OCI-M2 (cell line): Measurements from ENCODE around the gene ATP6AP1.

Experiments used
- DNase-seq: peaks from one replicate; lab custom pipeline; 2025; ENCODE audit not compliant: unreplicated experiment; lab: John Stamatoyannopoulos, UW

ATP6AP1 gene

DNA sequence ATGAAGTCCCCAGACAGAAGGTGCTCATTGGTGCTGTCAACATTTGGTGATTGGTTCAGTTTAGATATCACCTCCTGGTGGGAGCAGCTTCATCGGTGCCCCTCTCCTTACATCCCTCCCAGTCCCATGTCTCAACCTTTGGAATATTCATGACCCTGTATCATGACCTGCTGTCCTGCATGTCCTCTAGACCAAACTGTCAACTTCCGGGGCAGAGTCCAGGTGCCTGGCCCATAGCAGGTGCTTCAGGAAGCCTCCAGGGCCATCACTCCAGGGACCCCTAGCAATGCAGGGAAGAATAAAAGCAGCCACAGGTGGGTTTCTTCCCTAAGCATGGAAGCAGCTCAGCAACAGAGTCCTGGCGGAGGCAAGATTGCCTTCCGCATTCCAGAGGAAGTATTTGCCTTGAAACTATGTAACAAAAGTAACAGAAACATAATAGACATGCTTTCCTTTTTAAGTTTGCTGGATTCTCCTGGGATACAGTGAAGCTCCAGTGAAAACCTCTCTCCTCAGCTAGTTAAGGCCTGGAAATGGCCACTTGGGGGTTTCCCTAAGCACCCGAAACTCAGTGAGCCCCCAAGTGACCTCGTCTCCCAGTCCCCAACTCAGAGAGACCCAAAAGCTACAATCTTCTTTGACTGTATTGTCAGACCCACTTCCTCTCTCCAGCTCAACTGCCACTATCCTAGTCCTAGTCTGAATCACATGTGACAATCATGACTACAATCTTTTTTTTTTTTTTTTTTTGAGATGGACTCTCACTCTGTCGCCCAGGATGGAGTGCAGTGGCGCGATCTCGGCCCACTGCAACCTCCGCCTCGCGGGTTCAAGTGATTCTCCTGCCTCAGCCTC is 1.3 kb upstream of the ATP6AP1 start:
- DNase-seq, result no peak

DNA sequence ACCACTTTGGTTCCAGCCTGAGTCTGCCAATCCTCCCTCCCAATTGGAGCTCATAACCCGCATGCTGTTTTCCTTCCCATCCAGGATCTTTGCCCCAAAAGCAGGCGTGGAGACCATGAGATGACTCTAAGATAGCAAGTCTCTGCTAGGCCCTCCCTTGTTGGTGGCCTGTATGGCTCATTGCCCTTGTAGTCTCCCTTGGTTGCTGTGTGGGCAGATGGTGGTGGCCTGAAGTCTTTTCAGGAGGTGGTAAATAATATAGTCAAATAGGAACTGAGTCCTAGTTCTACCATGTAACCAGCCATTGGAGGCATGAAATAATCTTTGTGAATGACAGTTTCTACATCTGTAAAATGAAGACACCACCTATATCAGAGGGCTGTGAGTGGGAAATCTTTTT is 1.2 kb downstream of the ATP6AP1 start:
- DNase-seq, result no peak

DNA sequence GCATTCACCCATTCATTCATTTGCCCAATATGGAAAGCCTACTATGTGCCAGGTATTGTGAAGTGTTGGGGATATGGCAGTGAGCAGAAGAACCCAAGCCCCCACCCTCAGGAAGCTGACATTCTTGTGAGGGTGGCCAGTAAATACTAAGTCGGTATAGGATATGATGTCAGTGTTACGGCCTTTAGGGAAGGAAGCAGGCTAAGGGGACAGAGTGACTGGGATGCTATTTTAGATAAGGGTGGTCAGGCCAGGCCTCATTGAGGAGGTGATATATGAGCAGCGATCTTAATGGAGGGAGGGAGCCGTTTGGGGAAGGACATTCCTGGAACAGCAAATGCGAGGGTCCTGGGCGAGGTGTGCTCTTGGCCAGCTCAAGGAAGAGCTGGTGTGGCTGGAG is 2.0 kb downstream of the ATP6AP1 start:
- DNase-seq, result no peak

DNA sequence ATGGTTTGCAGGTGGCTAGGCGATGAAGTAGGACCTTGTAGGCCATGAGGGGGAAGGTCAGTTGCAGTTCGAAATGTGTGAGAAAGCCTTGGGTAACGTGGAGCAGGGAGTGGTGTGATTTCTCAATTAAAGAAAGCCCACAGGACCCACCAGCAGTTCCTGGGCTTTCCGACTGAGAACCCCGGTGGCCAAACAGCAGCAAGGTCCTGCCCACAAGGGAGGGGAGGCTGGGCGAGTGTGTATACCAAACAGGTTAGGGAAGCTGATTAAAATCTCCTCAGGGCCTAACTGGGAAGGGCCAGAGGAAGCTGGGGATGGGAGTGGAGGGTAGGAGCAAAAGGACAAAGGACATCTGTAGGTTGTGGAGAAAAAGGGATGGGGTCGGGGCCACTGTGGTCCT is 2.4 kb downstream of the ATP6AP1 start:
- no peak for DNase-seq

DNA sequence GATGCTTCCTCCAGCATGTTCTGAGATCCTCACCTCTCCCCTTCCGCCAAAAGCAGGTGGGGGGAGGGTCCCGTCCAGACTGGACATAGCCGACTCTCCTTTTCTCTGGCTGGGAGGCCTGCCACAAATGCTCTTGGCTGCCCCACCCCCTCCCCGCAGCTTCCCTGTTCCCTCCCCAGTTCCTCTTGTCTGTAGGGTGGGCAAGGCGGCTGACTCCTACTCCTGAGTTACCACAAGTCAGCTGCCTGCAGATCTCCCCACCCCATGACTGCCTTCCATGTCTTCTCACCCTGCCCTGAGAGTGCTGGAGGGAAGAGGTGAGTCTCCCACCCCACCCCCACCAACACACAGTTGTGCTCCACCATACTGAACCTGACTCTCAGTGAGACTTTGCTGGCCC is 2.9 kb downstream of the ATP6AP1 start:
- no peak for DNase-seq

DNA sequence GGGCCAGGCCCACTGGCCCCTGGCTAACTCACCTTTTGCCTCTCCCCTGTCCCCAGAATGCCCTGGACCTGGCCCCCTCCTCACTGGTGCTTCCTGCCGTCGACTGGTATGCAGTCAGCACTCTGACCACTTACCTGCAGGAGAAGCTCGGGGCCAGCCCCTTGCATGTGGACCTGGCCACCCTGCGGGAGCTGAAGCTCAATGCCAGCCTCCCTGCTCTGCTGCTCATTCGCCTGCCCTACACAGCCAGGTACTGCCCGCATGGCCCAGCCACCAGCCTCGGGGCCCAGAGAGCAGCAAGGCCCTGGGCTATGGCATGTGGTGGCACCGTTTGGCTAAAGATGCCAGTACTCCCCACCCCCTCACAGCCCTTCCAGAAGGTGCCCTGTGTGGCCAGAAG is 3.7 kb downstream of the ATP6AP1 start:
- no peak for DNase-seq

DNA sequence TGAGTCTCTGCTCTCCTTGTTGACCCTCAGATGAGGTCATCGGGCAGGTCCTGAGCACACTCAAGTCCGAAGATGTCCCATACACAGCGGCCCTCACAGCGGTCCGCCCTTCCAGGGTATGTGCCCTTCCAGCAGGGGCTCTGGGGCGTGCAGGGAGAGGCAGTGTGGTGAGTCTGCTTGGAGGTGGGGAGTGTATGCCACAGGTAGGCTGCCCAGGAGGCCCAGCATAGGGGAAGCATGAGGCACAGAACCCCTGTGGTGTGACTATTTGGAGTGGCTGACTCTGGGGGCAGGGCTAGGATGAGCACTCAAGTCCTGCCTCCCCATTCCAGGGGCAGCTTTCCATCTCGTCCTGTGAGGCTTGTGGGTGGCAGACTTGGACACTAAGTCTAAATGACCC is 5.1 kb downstream of the ATP6AP1 start:
- no peak for DNase-seq

DNA sequence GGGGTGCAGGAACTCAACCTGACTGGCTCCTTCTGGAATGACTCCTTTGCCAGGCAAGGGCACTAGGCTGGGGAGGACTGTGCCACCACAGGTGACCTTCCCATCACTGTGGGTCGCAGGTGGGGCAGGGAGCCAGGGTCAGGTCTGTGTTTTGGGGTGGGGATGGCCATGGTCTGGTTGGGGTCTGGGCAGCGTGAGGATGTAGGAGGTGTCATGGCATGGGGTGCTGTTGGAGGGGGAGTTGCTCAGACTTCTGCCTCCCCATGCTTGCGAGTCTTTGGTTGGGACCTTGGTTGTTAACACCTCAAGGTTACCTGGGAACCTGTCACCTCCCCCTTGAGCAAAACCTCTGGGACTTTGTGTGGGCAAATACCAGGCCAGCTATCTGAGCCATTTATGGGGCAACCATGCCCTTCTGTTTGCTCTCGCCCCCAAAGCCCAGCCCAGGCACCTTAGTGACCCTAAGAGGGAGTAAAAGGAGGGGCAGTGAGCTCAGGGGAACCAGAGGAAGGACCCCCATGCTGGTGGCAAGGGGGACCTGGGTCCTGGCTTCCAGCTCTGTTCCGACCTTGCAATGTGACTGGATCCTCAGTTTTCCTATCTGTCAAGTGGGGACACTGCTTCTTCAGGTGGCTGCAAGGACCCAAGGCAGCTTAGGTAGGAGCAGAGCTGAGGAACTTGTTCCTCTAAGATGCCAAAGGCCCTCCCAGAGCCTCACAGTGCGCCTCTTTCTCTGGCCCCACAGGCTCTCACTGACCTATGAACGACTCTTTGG is 6.1 kb downstream of the ATP6AP1 start:
- no peak for DNase-seq

DNA sequence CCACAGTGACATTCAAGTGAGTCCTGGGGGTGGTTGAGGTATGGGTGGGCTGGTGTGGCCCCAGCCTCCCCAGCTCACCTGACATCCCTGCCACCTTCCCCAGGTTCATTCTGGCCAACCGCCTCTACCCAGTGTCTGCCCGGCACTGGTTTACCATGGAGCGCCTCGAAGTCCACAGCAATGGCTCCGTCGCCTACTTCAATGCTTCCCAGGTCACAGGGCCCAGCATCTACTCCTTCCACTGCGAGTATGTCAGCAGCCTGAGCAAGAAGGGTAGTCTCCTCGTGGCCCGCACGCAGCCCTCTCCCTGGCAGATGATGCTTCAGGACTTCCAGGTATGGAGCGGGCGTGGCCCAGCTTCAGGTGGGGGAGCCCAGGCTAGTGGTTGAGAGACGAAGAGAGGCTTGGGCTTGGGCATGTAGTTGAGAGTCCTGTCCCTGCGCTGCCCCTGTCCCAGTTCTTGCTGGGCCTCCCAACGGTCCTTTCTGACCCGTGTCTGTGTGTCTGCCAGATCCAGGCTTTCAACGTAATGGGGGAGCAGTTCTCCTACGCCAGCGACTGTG is 6.8 kb downstream of the ATP6AP1 start:
- no peak for DNase-seq

DNA sequence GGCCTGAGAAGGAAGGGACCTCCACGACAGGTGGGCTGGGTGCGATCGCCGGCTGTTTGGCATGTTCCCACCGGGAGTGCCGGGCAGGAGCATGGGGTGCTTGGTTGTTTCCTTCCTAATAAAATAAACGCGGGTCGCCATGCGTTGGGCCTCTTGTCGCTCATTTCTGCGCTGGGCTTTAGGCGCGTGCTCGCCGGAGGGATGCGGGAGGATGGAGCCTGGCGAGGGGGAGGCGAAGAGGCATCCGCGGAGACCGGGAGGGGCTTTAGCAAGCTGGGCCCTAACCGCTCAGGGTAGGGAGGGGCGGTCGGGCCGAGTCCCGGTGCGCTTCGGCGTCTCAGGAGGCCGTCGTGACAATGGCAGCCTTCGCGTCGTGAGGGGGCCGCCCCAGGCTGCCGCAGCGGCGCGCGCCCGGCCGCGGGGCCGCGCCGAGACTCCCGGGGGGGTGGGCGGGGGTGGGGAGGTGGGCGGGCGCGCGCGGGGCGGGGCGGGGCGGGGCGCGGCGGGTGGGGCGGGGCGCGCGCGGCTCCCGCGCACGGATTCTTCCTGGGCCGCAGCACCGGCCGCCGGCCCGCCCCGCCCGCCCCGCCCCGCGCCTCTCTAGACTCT is 8.0 kb downstream of the ATP6AP1 start:
- DNase-seq, result no peak

DNA sequence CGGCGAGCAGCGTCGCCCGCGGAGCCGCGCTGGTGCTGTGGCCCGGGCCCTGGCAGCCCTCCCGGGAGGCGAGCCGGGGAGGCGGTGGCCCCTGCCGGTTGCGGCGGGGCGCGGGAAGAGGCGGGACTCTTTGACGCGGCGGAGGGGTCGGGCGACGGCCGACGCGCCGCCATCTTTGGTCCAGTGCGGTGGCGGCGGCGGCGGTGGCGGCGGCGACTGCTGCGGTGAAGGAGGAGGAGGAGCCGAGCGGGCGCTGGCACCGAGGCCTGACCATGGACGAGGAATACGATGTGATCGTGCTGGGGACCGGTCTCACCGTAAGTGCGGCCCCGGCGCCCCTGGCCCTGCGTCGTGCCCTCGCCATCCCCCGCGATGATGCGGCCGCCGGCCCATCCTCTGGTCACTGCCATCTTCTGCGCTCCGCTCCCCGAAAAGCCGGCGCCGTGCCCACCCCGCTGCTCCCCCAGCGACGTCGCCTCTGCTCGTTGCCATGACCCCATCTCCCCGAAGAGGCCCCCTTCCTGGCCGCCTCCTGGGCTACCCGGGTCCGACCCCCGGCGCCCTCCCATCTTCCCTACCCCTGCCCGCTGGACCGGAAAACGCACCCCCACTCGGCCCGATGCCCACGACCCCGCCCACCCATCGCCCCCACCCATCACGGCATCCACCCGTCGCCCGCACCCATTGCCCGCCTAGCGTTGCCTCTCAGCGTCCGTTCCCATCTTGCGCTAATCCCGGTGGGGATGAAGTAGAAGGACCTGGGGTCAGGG is 8.7 kb downstream of the ATP6AP1 start, which contains the start of gene GDI1:
TSS of gene GDI1 (plus strand) at position 172 of the 770 bp plus-strand sequence. CDS start at position 273, 101 bp downstream.
- DNase-seq, result no peak

DNA sequence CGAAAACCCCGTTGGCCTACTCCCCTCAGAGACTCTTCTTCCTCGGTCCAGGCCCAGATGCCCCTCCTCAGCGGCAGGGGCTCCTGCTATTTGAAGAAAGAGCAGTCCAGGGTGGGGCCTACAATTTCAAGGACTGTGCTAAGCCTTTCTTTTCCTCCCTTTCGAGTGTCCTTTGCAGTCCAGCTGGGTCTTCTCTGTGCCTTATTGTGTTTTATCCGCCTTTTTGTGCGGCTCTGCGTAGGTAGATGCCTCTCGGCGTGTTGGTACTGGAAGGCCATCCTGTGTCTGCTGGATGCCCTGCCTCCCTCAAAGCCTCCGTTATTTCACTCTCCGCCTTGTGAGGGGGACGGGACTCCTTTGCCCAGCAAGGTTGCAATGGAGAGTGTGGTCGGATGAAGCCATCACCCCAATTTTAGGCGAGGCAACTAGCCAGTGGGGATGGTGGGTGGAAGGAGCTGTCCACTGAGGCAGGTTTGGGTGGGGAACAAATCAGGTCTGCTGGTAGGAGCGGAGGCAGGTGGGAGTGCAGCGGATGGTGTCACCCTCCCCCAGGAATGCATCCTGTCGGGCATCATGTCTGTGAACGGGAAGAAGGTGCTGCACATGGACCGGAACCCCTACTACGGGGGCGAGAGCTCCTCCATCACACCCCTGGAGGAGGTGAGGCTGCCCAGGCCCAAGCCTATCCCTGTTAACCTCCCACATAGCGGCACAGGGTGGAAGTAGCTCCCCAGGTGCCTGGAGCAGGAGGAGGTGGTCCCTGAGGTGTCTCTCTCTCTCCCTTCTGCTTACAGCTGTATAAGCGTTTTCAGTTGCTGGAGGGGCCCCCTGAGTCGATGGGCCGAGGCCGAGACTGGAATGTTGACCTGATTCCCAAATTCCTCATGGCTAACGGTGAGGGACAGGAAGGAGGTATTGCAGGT is 9.8 kb downstream of the ATP6AP1 start:
- DNase-seq, result no peak

DNA sequence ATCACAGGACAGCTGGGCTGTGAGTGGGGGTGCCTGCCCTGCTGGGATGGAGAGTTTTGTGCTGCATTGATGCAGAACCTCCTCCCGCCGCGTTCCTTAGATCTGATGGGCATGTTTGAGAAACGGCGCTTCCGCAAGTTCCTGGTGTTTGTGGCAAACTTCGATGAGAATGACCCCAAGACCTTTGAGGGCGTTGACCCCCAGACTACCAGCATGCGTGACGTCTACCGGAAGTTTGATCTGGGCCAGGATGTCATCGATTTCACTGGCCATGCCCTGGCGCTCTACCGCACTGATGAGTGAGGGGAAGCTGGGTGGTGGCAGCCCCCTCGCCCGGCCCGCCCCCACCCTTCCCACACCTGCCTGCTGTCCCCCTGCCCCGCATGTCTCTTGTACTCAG is 11.4 kb downstream of the ATP6AP1 start:
- DNase-seq, result no peak

DNA sequence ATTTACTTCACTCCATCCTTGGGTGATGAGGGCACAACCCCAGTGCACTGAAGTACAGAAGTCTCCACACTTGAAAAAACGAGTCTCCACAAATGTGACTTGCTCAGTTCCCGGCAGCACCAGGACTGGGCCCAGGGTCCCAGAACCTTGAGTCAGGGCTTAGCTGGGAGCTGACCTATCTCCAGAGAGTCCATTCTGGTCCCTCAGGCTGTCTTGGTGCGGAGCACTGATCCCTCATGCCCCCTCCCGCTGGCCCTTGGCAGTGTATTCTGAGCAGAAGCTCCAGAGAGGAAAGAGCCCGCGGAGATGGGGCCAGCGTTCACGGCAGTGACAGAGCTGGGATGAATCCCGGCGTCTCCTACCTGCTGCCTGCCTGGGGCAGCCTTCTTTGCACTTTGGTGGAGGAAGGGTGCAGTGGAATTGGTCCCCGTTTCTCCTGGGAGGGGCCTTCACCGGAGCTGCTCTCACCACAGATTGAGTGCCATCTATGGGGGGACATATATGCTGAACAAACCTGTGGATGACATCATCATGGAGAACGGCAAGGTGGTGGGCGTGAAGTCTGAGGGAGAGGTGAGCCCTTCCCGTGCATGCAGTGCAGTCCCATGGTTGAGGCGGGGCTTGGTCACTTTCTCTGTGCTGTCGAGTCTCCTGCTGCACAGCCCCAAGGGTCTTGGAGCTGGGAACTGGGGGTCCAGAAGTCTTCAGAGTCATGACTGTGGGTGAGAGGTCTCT is 12.3 kb downstream of the ATP6AP1 start:
- no peak for DNase-seq

DNA sequence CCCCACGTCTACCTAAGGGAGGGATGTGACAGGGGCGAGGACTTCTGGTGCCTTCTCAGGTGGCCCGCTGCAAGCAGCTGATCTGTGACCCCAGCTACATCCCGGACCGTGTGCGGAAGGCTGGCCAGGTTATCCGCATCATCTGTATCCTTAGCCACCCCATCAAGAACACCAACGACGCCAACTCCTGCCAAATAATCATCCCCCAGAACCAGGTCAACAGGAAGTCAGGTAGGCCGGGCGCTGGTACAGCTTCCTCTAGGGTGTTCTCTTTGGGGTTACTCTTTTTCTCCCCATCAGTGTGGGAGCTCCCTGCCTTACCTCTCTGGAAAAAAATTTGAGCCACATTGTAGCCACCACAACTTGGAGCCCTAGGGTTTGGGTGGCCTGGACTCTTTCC is 13.1 kb downstream of the ATP6AP1 start:
- no peak for DNase-seq

DNA sequence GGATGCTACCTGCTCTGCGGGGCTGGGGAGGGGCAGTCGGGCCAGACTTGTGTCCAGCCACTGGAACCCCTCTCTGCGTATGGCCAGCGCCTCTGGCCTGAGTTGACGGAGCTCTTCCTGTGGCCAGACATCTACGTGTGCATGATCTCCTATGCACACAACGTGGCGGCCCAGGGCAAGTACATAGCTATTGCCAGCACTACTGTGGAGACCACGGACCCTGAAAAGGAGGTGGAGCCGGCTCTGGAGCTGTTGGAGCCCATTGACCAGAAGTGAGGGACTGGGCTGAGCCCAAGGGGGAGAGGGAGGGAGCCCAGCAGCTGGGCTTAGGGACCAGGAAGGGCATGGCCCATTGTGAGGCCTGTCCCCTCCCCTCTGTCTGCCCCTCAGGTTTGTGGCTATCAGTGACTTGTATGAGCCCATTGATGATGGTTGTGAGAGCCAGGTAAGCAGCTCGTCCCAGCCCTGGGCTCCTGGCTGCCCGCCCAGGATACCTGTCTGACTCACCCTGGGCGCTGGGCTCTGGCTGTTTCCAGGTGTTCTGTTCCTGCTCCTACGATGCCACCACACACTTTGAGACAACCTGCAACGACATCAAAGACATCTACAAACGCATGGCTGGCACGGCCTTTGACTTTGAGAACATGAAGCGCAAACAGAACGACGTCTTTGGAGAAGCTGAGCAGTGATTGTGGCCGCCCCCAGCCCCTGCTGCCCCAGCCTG is 13.7 kb downstream of the ATP6AP1 start:
- no peak for DNase-seq

DNA sequence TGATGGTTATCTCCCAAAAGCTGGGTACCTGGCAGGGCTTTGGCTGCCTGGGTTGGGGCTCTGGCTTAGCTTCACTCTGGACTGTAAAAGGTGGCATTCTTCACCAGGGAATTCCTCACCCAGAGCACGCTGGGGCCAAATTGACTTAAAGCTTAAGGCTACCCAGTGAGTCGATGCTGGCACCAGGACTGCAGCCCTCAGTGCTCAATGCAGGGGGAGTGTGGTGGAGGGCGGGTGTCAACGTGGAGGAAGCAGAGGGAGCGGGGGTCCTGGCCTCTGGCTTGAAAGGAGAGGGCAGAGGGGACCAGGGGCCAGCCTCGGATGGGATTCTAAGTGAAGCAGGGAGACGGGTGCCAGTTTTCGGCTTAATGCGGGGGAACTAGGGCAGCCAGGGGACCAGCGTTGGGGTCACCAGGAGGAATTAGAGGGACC is 15.0 kb downstream of the ATP6AP1 start:
- no peak for DNase-seq

DNA sequence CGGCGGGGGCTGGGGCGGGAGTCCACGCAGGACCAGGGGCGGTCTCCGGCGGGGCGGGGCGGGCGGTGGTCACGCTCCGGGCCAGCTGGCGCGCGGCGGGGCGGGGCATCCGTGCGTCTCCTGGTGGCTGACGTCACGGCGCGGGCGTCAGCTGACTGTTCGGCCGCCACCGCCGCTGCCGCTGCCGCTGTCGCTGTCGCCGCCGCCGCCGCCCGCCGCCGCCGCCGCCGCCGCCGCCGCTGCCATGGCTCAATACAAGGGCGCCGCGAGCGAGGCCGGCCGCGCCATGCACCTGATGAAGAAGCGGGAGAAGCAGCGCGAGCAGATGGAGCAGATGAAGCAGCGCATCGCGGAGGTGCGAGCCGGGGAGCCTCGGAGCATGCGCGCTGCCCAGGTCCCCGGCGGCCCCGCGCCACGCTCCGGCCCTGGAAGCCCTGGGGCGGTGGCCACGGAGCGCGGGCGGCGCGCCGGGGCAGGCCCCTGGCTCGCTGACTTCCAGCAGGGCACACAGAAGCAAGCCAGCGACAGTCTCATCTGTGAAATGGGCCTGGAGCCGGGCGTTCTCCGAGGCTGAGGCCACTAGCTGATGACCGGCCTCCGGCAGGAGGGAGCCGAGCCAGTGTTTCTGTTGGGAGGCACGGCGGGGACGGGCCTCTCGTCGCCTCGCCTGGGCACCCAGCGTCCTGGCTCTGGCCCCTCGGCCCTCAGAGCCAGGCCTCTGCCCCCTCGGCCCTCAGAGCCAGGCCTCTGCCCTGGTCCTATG is 15.7 kb downstream of the ATP6AP1 start, which contains the start of gene FAM50A:
TSS of gene FAM50A (plus strand) at position 150 of the 763 bp plus-strand sequence. CDS start at position 245, 95 bp downstream.
- DNase-seq, result no peak
